SK-N-MC (cell line): ENCODE measurements around the gene LRP6.

ENCODE experiments used
- EZH2 ChIP-seq: fragments of 200-600 bp; sonication (generic); IDR thresholded peaks from one replicate; pipeline ENCODE4 v1.6.1; 2017; ENCODE audit warnings: antibody characterized with exemption
- FOXP2 ChIP-seq: optimal IDR thresholded peaks from 2 replicates; pipeline ENCODE3; 2011; ENCODE audit warnings: mild to moderate bottlenecking, moderate library complexity; ENCODE audit not compliant: insufficient read depth; ENCODE audit errors: extremely low read length, control extremely low read depth
- POLR2AphosphoS5 ChIP-seq: IDR thresholded peaks from 2 replicates; pipeline ENCODE4 v1.6.1; 2012; ENCODE audit warnings: mild to moderate bottlenecking, low read depth, low read length, borderline replicate concordance

DNA sequence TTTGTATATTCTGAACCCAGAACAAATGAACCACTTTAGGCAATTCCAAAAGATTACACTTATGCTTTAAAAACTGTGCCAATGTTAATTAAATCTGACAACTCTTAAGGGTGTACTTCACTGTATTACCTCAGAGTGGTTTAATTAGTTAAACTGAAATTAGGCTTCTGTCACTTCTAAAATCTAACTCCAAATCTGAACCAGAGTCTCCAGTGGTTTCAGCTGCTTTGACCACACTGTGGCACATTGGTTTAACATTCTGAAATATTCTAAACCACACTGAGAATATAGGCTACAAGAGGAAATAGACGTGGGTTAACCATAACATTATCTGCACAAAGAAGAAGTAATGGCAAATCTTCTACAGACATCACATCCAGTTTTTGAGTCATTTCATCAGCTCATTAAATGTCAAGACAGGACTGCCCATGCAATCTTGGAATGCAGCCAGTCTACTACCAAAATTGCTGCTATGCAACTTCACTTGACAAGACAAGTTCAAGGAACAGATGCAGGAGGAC is 94.8 kb downstream of the LRP6 start:
- TF ChIP-seq EZH2 (no peak), POLR2AphosphoS5 (no peak; the same call in 1 of the 2 replicates), FOXP2 (no peak)
